ENCODE results near the gene STRIT1.

GRCh38 chr3:155242342-155242741, 51.1 kb downstream of the STRIT1 start:
- TF ChIP-seq, protein P1, sequence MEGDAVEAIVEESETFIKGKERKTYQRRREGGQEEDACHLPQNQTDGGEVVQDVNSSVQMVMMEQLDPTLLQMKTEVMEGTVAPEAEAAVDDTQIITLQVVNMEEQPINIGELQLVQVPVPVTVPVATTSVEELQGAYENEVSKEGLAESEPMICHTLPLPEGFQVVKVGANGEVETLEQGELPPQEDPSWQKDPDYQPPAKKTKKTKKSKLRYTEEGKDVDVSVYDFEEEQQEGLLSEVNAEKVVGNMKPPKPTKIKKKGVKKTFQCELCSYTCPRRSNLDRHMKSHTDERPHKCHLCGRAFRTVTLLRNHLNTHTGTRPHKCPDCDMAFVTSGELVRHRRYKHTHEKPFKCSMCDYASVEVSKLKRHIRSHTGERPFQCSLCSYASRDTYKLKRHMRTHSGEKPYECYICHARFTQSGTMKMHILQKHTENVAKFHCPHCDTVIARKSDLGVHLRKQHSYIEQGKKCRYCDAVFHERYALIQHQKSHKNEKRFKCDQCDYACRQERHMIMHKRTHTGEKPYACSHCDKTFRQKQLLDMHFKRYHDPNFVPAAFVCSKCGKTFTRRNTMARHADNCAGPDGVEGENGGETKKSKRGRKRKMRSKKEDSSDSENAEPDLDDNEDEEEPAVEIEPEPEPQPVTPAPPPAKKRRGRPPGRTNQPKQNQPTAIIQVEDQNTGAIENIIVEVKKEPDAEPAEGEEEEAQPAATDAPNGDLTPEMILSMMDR (conservative IDR thresholded peaks at IDR 0.05; ENCODE audit: low read length), result no peak
- no peak for TF ChIP-seq EZH2phosphoT487 (IDR thresholded peaks at IDR 0.05; ENCODE audit: borderline replicate concordance)

All from Loucy (cell line).